ENCODE data around the gene CD200R1.

CD200R1 gene
- total RNA-seq = 4.5 to 37.7 (median 13.4) reads per million in 9 experiments

- H3K27me3 Mint-ChIP-seq = no peaks in the 10 kb centered on the region
- H3K36me3 Mint-ChIP-seq (ENCODE audit: insufficient read depth) = no peaks in the 10 kb centered on the region
- peaks cover 45 to 67% of the 10 kb centered on the region in 2 donors for H3K4me1 Mint-ChIP-seq (ENCODE audit: low read depth in 2 of 2)
- no peak for DNase-seq
- peak within 1 kb of the TSS; percentile 92 to 93 for H3K27ac Mint-ChIP-seq
- H3K9me3 Mint-ChIP-seq = no peaks in the 10 kb centered on the region
- peak within 1 kb of the TSS; percentile 95 to 98 for H3K4me3 Mint-ChIP-seq
- ATAC-seq (replicated peaks) = peak; percentile 33
Observed at GRCh38 chr3:112974894-112975293, at the start of gene CD200R1. Gene CD200R1, minus strand, starts transcription at chr3:112975103. Its CDS starts 246 bp downstream, at chr3:112974857.

GRCh38 chr3:113021471-113021870 lies 46.6 kb upstream of the CD200R1 start:
- Mint-ChIP-seq H3K27ac (no peak overlapping the region), H3K4me1 (ENCODE audit: low read depth in 2 of 2) (peaks cover 25 to 32% of the 10 kb centered on the region in 2 donors)
- DNase-seq = no peak

GRCh38 chr3:113019182-113020137 lies 44.6 kb upstream of the CD200R1 start:
- peak overlapping the region; percentile 96 to 97 for H3K27ac Mint-ChIP-seq
- peaks cover 26% of the 10 kb centered on the region for H3K36me3 Mint-ChIP-seq (ENCODE audit: insufficient read depth)
- no peaks in the 10 kb centered on the region for H3K9me3 Mint-ChIP-seq
- ATAC-seq (replicated peaks) = peak; percentile 90
- peaks cover 28 to 35% of the 10 kb centered on the region in 2 donors for H3K4me1 Mint-ChIP-seq (ENCODE audit: low read depth in 2 of 2)
- H3K27me3 Mint-ChIP-seq = no peaks in the 10 kb centered on the region
- H3K4me3 Mint-ChIP-seq = peak overlapping the region; percentile 83 to 88
- DNase-seq = peak; percentile 81 to 84 (median 82)

More at GRCh38 chr3:113021471-113021870, 46.6 kb upstream of the CD200R1 start:
- H3K9me3 Mint-ChIP-seq = no peaks in the 10 kb centered on the region
- ATAC-seq (replicated peaks) = no peak
- no peaks in the 10 kb centered on the region for H3K27me3 Mint-ChIP-seq
- peaks cover 13% of the 10 kb centered on the region for H3K36me3 Mint-ChIP-seq (ENCODE audit: insufficient read depth)
- no peak overlapping the region for H3K4me3 Mint-ChIP-seq

- Mint-ChIP-seq H3K27ac (peak overlapping the region; percentile 96 to 97), H3K27me3 (no peaks in the 10 kb centered on the region), H3K9me3 (no peaks in the 10 kb centered on the region), H3K36me3 (ENCODE audit: insufficient read depth) (peaks cover 33% of the 10 kb centered on the region), H3K4me1 (ENCODE audit: low read depth in 2 of 2) (peaks cover 29 to 36% of the 10 kb centered on the region in 2 donors), H3K4me3 (peak overlapping the region; percentile 83 to 88)
- no peak for ATAC-seq (replicated peaks)
- peak in 1 of 3 experiments; percentile 1 for DNase-seq
Observed at GRCh38 chr3:113018536-113019181, 43.8 kb upstream of the CD200R1 start.

GRCh38 chr3:113013593-113013992 lies 38.7 kb upstream of the CD200R1 start:
- Mint-ChIP-seq H3K9me3 (no peaks in the 10 kb centered on the region), H3K27me3 (no peaks in the 10 kb centered on the region), H3K4me3 (no peak overlapping the region), H3K36me3 (ENCODE audit: insufficient read depth) (peaks cover 68% of the 10 kb centered on the region), H3K4me1 (ENCODE audit: low read depth in 2 of 2) (peaks cover 20 to 33% of the 10 kb centered on the region in 2 donors), H3K27ac (peak overlapping the region in 1 of 2 donors; percentile 64)
- DNase-seq = no peak
- peak; percentile 67 for ATAC-seq (replicated peaks)

GRCh38 chr3:113008117-113008516 lies 33.2 kb upstream of the CD200R1 start:
- ATAC-seq (replicated peaks) (no peak), DNase-seq (no peak)
- H3K27ac Mint-ChIP-seq = peak overlapping the region in 1 of 2 donors; percentile 93
- peaks cover 56% of the 10 kb centered on the region for H3K36me3 Mint-ChIP-seq (ENCODE audit: insufficient read depth)
- H3K4me3 Mint-ChIP-seq = no peak overlapping the region
- no peaks in the 10 kb centered on the region for H3K27me3 Mint-ChIP-seq
- no peaks in the 10 kb centered on the region for H3K9me3 Mint-ChIP-seq
- H3K4me1 Mint-ChIP-seq (ENCODE audit: low read depth in 2 of 2) = peaks cover 21 to 46% of the 10 kb centered on the region in 2 donors

- DNase-seq = no peak
- peak overlapping the region; percentile 85 to 93 for H3K27ac Mint-ChIP-seq
- no peaks in the 10 kb centered on the region for H3K9me3 Mint-ChIP-seq
- no peaks in the 10 kb centered on the region for H3K27me3 Mint-ChIP-seq
- no peak overlapping the region for H3K4me3 Mint-ChIP-seq
- ATAC-seq (replicated peaks) = no peak
- H3K36me3 Mint-ChIP-seq (ENCODE audit: insufficient read depth) = peaks cover 44% of the 10 kb centered on the region
- H3K4me1 Mint-ChIP-seq (ENCODE audit: low read depth in 2 of 2) = peaks cover 25 to 48% of the 10 kb centered on the region in 2 donors
Observed at GRCh38 chr3:113006359-113007056, 31.6 kb upstream of the CD200R1 start.

GRCh38 chr3:113005611-113006010 lies 30.7 kb upstream of the CD200R1 start:
- ATAC-seq (replicated peaks) = peak; percentile 83
- Mint-ChIP-seq H3K4me3 (peak overlapping the region; percentile 62 to 72), H3K36me3 (ENCODE audit: insufficient read depth) (peaks cover 48% of the 10 kb centered on the region), H3K27ac (peak overlapping the region; percentile 85 to 93), H3K4me1 (ENCODE audit: low read depth in 2 of 2) (peaks cover 25 to 51% of the 10 kb centered on the region in 2 donors), H3K27me3 (no peaks in the 10 kb centered on the region), H3K9me3 (no peaks in the 10 kb centered on the region)
- peak in 1 of 3 experiments; percentile 7 for DNase-seq

GRCh38 chr3:113002679-113003078 lies 27.8 kb upstream of the CD200R1 start:
- ATAC-seq (replicated peaks) (peak; percentile 73), DNase-seq (peak in 2 of 3 experiments; percentile 13 to 22)
- no peak overlapping the region for H3K4me3 Mint-ChIP-seq
- peaks cover 44% of the 10 kb centered on the region for H3K36me3 Mint-ChIP-seq (ENCODE audit: insufficient read depth)
- H3K4me1 Mint-ChIP-seq (ENCODE audit: low read depth in 2 of 2) = peaks cover 26 to 49% of the 10 kb centered on the region in 2 donors
- H3K27ac Mint-ChIP-seq = peak overlapping the region; percentile 77 to 78
- H3K9me3 Mint-ChIP-seq = no peaks in the 10 kb centered on the region
- no peaks in the 10 kb centered on the region for H3K27me3 Mint-ChIP-seq

GRCh38 chr3:113002037-113002436 lies 27.1 kb upstream of the CD200R1 start:
- DNase-seq (no peak), ATAC-seq (replicated peaks) (no peak)
- no peaks in the 10 kb centered on the region for H3K9me3 Mint-ChIP-seq
- H3K27ac Mint-ChIP-seq = peak overlapping the region; percentile 77 to 78
- no peak overlapping the region for H3K4me3 Mint-ChIP-seq
- peaks cover 42% of the 10 kb centered on the region for H3K36me3 Mint-ChIP-seq (ENCODE audit: insufficient read depth)
- peaks cover 25 to 45% of the 10 kb centered on the region in 2 donors for H3K4me1 Mint-ChIP-seq (ENCODE audit: low read depth in 2 of 2)
- H3K27me3 Mint-ChIP-seq = no peaks in the 10 kb centered on the region

GRCh38 chr3:113000691-113001090 lies 25.8 kb upstream of the CD200R1 start:
- H3K4me3 Mint-ChIP-seq = no peak overlapping the region
- no peaks in the 10 kb centered on the region for H3K27me3 Mint-ChIP-seq
- H3K9me3 Mint-ChIP-seq = no peaks in the 10 kb centered on the region

GRCh38 chr3:112995800-112996199 lies 20.9 kb upstream of the CD200R1 start:
- DNase-seq = no peak
- H3K27me3 Mint-ChIP-seq = no peaks in the 10 kb centered on the region
- H3K9me3 Mint-ChIP-seq = no peaks in the 10 kb centered on the region
- peaks cover 60% of the 10 kb centered on the region for H3K36me3 Mint-ChIP-seq (ENCODE audit: insufficient read depth)
- H3K4me1 Mint-ChIP-seq (ENCODE audit: low read depth in 2 of 2) = peaks cover 26 to 45% of the 10 kb centered on the region in 2 donors
- peak overlapping the region in 1 of 2 donors; percentile 20 for H3K27ac Mint-ChIP-seq
- no peak for ATAC-seq (replicated peaks)
- peak overlapping the region in 1 of 2 donors; percentile 8 for H3K4me3 Mint-ChIP-seq

More at GRCh38 chr3:113000691-113001090, 25.8 kb upstream of the CD200R1 start:
- Mint-ChIP-seq H3K27ac (peak overlapping the region; percentile 2 to 46), H3K4me1 (ENCODE audit: low read depth in 2 of 2) (peaks cover 20 to 38% of the 10 kb centered on the region in 2 donors), H3K36me3 (ENCODE audit: insufficient read depth) (peaks cover 48% of the 10 kb centered on the region)
- ATAC-seq (replicated peaks) (no peak), DNase-seq (no peak)

Measured in effector memory CD8-positive, alpha-beta T cell (primary cell).